Fibroblast of villous mesenchyme (primary cell): ENCODE data around the gene GTF2B. TPM values are rescaled to one million over a fixed set of nuclear protein-coding genes. Genes with fewer than 3 reads are reported as not detected.
"Not testable (repeated sequence)": the region's sequence is repeated elsewhere in the genome, so short reads cannot be mapped to it uniquely, and the experiment has no call there.

Experiments
- DNase-seq: peaks from one replicate; pipeline ENCODE4 v3.0.0-alpha.2; 2010; ENCODE audit warnings: low read depth
- H3K4me3 ChIP-seq: 2 replicates; pipeline ENCODE4 v1.5.1; 2011; ENCODE audit warnings: low read depth, mild to moderate bottlenecking, low read length
- CTCF ChIP-seq: IDR thresholded peaks from 2 replicates; pipeline ENCODE4 v1.5.1; 2012; ENCODE audit warnings: low read depth, mild to moderate bottlenecking, low read length; ENCODE audit not compliant: insufficient read depth
- total RNA-seq: library from RNA; depleted of rRNA; stranded (reverse); fragments of >200 nt; gene quantifications from 2 replicates; pipeline ENCODE4 v1.2.3, GENCODE V29; 2012

The GTF2B gene
- total RNA-seq, 1 donor: 43.2 TPM

- no peak overlapping the region for H3K4me3 ChIP-seq
- no peak for TF ChIP-seq CTCF
- DNase-seq: no peak
These were observed 5.4 kb downstream of the GTF2B start for GRCh38 chr1:88885933-88886332.

- no peak for DNase-seq
- H3K4me3 ChIP-seq: no peak overlapping the region
- TF ChIP-seq CTCF: no peak
These were observed 8.2 kb downstream of the GTF2B start for GRCh38 chr1:88883156-88883555.

- not testable (repeated sequence) for DNase-seq, H3K4me3 ChIP-seq
These were observed 10.7 kb downstream of the GTF2B start for GRCh38 chr1:88880717-88881116.

- H3K4me3 ChIP-seq: no peak overlapping the region
- no peak for DNase-seq
- TF ChIP-seq CTCF: no peak
These were observed 12.6 kb downstream of the GTF2B start for GRCh38 chr1:88878731-88879130.

GRCh38 chr1:88877911-88878310, 13.5 kb downstream of the GTF2B start:
- no peak for DNase-seq
- H3K4me3 ChIP-seq: no peak overlapping the region
- TF ChIP-seq CTCF: no peak

DNA sequence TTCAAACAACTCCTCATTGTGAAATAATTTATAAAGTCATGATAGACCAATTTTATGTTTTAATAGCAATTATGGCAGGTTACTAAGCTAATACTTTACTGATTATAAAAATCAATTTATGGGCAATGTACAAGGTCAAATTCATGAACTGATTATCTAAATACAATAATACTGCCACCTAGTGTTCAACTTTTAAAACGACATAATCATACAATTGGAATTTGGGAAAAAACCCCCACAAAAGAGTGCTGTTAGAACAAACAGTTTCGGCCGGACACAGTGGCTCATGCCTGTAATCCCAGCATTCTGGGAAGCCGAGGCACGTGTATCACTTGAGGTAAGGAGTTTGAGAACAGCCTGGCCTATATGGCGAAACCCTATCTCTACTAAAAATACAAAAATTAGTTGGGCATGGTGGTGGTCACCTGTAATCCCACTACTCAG, 14.0 kb downstream of the GTF2B start:
- peak; percentile 53 for DNase-seq
- TF ChIP-seq CTCF: peak; percentile 31
- no peak overlapping the region for H3K4me3 ChIP-seq

DNA sequence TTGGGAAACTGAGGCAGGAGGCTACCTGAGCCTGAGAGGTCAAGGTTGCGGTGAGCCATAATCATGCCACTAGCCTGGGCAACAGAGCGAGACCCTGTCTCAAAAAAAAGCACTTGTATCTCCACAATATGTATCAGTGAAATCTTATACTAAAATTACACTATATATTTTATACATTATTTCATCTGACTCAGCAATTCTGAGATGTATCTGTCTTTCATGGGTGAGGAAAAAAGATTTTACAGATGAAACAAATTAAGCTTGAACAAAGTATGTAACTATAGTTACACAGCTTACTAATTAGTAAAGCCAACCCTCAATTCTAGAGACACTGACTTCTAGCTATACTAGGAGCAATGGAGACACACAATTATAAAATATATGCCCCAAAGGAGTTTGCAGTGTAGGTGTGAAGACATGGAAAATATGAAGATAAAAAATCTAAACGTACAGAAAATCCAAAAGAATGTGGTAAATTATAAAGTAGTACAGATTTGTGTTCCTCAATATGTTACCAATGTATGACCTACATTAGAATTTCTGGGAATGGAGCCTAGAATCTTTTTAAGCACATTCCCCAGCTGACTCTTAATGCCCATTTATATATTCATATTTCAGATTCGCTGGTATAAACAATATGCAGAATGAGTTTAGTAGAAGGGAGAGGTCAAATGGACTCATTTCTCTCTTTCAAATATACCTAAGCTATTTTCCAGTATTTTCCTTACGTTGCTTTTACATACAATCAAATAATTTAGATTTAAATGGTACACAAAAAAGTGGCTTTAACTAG, 14.6 kb downstream of the GTF2B start:
- TF ChIP-seq CTCF: no peak
- DNase-seq: no peak
- H3K4me3 ChIP-seq: no peak overlapping the region
